Measurements from ENCODE around the gene PSORS1C1.
A peak's percentile ranks its signal among the peaks of the same experiment; 100 is the strongest.

The PSORS1C1 gene

GRCh38 chr6:31122791-31123706 lies 8.4 kb downstream of the PSORS1C1 start:
- no peak for DNase-seq (ENCODE audit: insufficient read length, low spot score)
- no peak for FAIRE-seq
- no peak for TF ChIP-seq POLR2AphosphoS5 (IDR thresholded peaks at IDR 0.05; ENCODE audit: low read depth, low read length)
- TF ChIP-seq PAX5 (IDR thresholded peaks at IDR 0.05; ENCODE audit: insufficient read depth, low read length, severe bottlenecking), result no peak
- TF ChIP-seq SPI1 (IDR thresholded peaks at IDR 0.05; ENCODE audit: low read depth, low read length), result no peak
- no peak for TF ChIP-seq TAF1 (IDR thresholded peaks at IDR 0.05; ENCODE audit: low read depth, low read length)
- TF ChIP-seq POLR2A (IDR thresholded peaks at IDR 0.05; ENCODE audit: low read depth, low read length), result no peak
- no peak for TF ChIP-seq POU2F2 (IDR thresholded peaks at IDR 0.05; ENCODE audit: low read depth, low read length)

- no peak for TF ChIP-seq POLR2AphosphoS5 (IDR thresholded peaks at IDR 0.05; ENCODE audit: low read depth, low read length)
- TF ChIP-seq POLR2A (IDR thresholded peaks at IDR 0.05; ENCODE audit: low read depth, low read length), result no peak
- no peak for TF ChIP-seq SPI1 (IDR thresholded peaks at IDR 0.05; ENCODE audit: low read depth, low read length)
- TF ChIP-seq PAX5 (IDR thresholded peaks at IDR 0.05; ENCODE audit: insufficient read depth, low read length, severe bottlenecking), result no peak
- no peak for TF ChIP-seq TAF1 (IDR thresholded peaks at IDR 0.05; ENCODE audit: low read depth, low read length)
- no peak for TF ChIP-seq POU2F2 (IDR thresholded peaks at IDR 0.05; ENCODE audit: low read depth, low read length)
- DNase-seq (ENCODE audit: insufficient read length, low spot score) (no peak), FAIRE-seq (no peak)
These were observed 10.6 kb downstream of the PSORS1C1 start for GRCh38 chr6:31125162-31125561.

GRCh38 chr6:31125586-31126363 lies 11.2 kb downstream of the PSORS1C1 start:
- FAIRE-seq (no peak), DNase-seq (ENCODE audit: insufficient read length, low spot score) (no peak)
- TF ChIP-seq PAX5 (IDR thresholded peaks at IDR 0.05; ENCODE audit: insufficient read depth, low read length, severe bottlenecking) (no peak), SPI1 (IDR thresholded peaks at IDR 0.05; ENCODE audit: low read depth, low read length) (no peak)

GRCh38 chr6:31126396-31127175 lies 12.0 kb downstream of the PSORS1C1 start:
- TF ChIP-seq POLR2A (IDR thresholded peaks at IDR 0.05; ENCODE audit: low read depth, low read length), result no peak
- no peak for FAIRE-seq
- DNase-seq (ENCODE audit: insufficient read length, low spot score), result no peak

- TF ChIP-seq POLR2A (IDR thresholded peaks at IDR 0.05; ENCODE audit: low read depth, low read length), result no peak
- TF ChIP-seq PAX5 (IDR thresholded peaks at IDR 0.05; ENCODE audit: insufficient read depth, low read length, severe bottlenecking), result no peak
- TF ChIP-seq POLR2AphosphoS5 (IDR thresholded peaks at IDR 0.05; ENCODE audit: low read depth, low read length), result no peak
- no peak for TF ChIP-seq POU2F2 (IDR thresholded peaks at IDR 0.05; ENCODE audit: low read depth, low read length)
- no peak for TF ChIP-seq TAF1 (IDR thresholded peaks at IDR 0.05; ENCODE audit: low read depth, low read length)
- no peak for TF ChIP-seq SPI1 (IDR thresholded peaks at IDR 0.05; ENCODE audit: low read depth, low read length)
- peak; percentile 70 for DNase-seq (ENCODE audit: insufficient read length, low spot score)
- FAIRE-seq, result peak; percentile 62
These were observed 13.6 kb downstream of the PSORS1C1 start for GRCh38 chr6:31128093-31128676.

GRCh38 chr6:31129130-31129529 lies 14.5 kb downstream of the PSORS1C1 start:
- no peak for DNase-seq (ENCODE audit: insufficient read length, low spot score)
- FAIRE-seq, result no peak
- TF ChIP-seq POLR2A (IDR thresholded peaks at IDR 0.05; ENCODE audit: low read depth, low read length), result no peak
- TF ChIP-seq POU2F2 (IDR thresholded peaks at IDR 0.05; ENCODE audit: low read depth, low read length), result no peak
- TF ChIP-seq SPI1 (IDR thresholded peaks at IDR 0.05; ENCODE audit: low read depth, low read length), result no peak
- no peak for TF ChIP-seq PAX5 (IDR thresholded peaks at IDR 0.05; ENCODE audit: insufficient read depth, low read length, severe bottlenecking)
- no peak for TF ChIP-seq TAF1 (IDR thresholded peaks at IDR 0.05; ENCODE audit: low read depth, low read length)
- TF ChIP-seq POLR2AphosphoS5 (IDR thresholded peaks at IDR 0.05; ENCODE audit: low read depth, low read length), result no peak

- TF ChIP-seq POU2F2 (IDR thresholded peaks at IDR 0.05; ENCODE audit: low read depth, low read length), result no peak
- no peak for TF ChIP-seq POLR2A (IDR thresholded peaks at IDR 0.05; ENCODE audit: low read depth, low read length)
- TF ChIP-seq SPI1 (IDR thresholded peaks at IDR 0.05; ENCODE audit: low read depth, low read length), result no peak
- no peak for TF ChIP-seq TAF1 (IDR thresholded peaks at IDR 0.05; ENCODE audit: low read depth, low read length)
- no peak for TF ChIP-seq POLR2AphosphoS5 (IDR thresholded peaks at IDR 0.05; ENCODE audit: low read depth, low read length)
- TF ChIP-seq PAX5 (IDR thresholded peaks at IDR 0.05; ENCODE audit: insufficient read depth, low read length, severe bottlenecking), result no peak
These were observed 16.2 kb downstream of the PSORS1C1 start for GRCh38 chr6:31130751-31131150.

GRCh38 chr6:31131595-31131994 lies 17.0 kb downstream of the PSORS1C1 start:
- TF ChIP-seq SPI1 (IDR thresholded peaks at IDR 0.05; ENCODE audit: low read depth, low read length), result no peak
- no peak for TF ChIP-seq TAF1 (IDR thresholded peaks at IDR 0.05; ENCODE audit: low read depth, low read length)
- TF ChIP-seq PAX5 (IDR thresholded peaks at IDR 0.05; ENCODE audit: insufficient read depth, low read length, severe bottlenecking), result no peak
- no peak for TF ChIP-seq POLR2AphosphoS5 (IDR thresholded peaks at IDR 0.05; ENCODE audit: low read depth, low read length)
- TF ChIP-seq POU2F2 (IDR thresholded peaks at IDR 0.05; ENCODE audit: low read depth, low read length), result no peak
- no peak for TF ChIP-seq POLR2A (IDR thresholded peaks at IDR 0.05; ENCODE audit: low read depth, low read length)
- DNase-seq (ENCODE audit: insufficient read length, low spot score), result no peak
- no peak for FAIRE-seq

More at GRCh38 chr6:31130751-31131150, 16.2 kb downstream of the PSORS1C1 start:
- DNase-seq (ENCODE audit: insufficient read length, low spot score) (no peak), FAIRE-seq (no peak)

- no peak for DNase-seq (ENCODE audit: insufficient read length, low spot score)
- no peak for TF ChIP-seq SPI1 (IDR thresholded peaks at IDR 0.05; ENCODE audit: low read depth, low read length)
- TF ChIP-seq POLR2AphosphoS5 (IDR thresholded peaks at IDR 0.05; ENCODE audit: low read depth, low read length), result no peak
- no peak for FAIRE-seq
These were observed 18.2 kb downstream of the PSORS1C1 start for GRCh38 chr6:31132806-31133205.

Measured in GM12891 (cell line).